K562 (cell line): ENCODE measurements around the gene AMMECR1L. TPM values are rescaled to one million over a fixed set of nuclear protein-coding genes. Genes with fewer than 3 reads are reported as not detected.
A peak's percentile ranks its signal among the peaks of the same experiment; 100 is the strongest.
"Not testable (repeated sequence)": the region's sequence is repeated elsewhere in the genome, so short reads cannot be mapped to it uniquely, and the experiment has no call there.

Experiments used
- ATAC-seq: fragments of 200-7000 bp; cut with Tn5 transposase; 3 replicates; pipeline ENCODE4 v1.9.1; 2020; ENCODE audit warnings: moderate library complexity
- BruUV-seq: library from RNA; stranded (reverse); fragments of 400-500 nt; replicated peaks from 2 replicates; lab custom pipeline; 2021; lab: Mats Ljungman, UMichigan
- CTCF ChIA-PET: fragments of 300-600 bp; formaldehyde crosslinking; extraction: SDS; loops from one replicate; lab custom pipeline; 2021; ENCODE audit warnings: low intra/inter-chr PET ratio; lab: Yijun Ruan, JAX
- POLR2A ChIA-PET: fragments of 300-600, 350-650 bp; sonication (Branson Sonifier 250); formaldehyde crosslinking; extraction: SDS; loops from one replicate; lab custom pipeline; 2021; ENCODE audit warnings: antibody characterized with exemption, inconsistent platforms; lab: Yijun Ruan, JAX
- DNase-seq, 4 experiments: peaks; one replicate each; pipeline versions ENCODE4 v3.0.0 to v3.0.0-alpha.2; 2011 to 2018; ENCODE audit warnings: low spot score in 3 of 4, mixed read lengths in 3 of 4; ENCODE audit errors: extremely low read depth in 1 of 4
- FAIRE-seq: peaks from 2 replicates; lab custom pipeline; 2011; peaks lifted over from hg19 to GRCh38; lab: Jason Lieb, UNC
- H2AFZ ChIP-seq: 2 replicates; pipeline ENCODE4 v1.6.0; 2011; ENCODE audit warnings: low read depth, low read length, control low read depth, inconsistent platforms
- H3K27ac ChIP-seq: fragments of 200-600 bp; 3 replicates; pipeline ENCODE4 v1.8.0; 2011; ENCODE audit warnings: low read depth, mild to moderate bottlenecking, control low read depth, inconsistent platforms, low read length, moderate library complexity, mixed read lengths; ENCODE audit errors: extremely low read depth
- H3K27me3 ChIP-seq, 2 experiments: fragments of 300-600 bp in 1 of 2; 2 replicates in 1 of 2; 3 replicates in 1 of 2; pipeline versions ENCODE4 v1.6.0 to v1.8.0; 2011; ENCODE audit warnings: inconsistent platforms in 2 of 2, low read length in 2 of 2, mild to moderate bottlenecking in 1 of 2, mixed read lengths in 1 of 2, moderate library complexity in 1 of 2; ENCODE audit not compliant: control insufficient read depth in 2 of 2, insufficient read depth in 2 of 2
- H3K36me3 ChIP-seq: fragments of 300-600 bp; 3 replicates; pipeline ENCODE4 v1.8.0; 2011; ENCODE audit warnings: mild to moderate bottlenecking, low read length, inconsistent platforms; ENCODE audit not compliant: control insufficient read depth, insufficient read depth
- H3K4me1 ChIP-seq, 2 experiments: fragments of 200-600 bp in 1 of 2; replicated peaks in 1 of 2; 2 replicates in 1 of 2; 3 replicates in 1 of 2; pipeline versions ENCODE4 v1.5.1 to v1.8.0; 2011; ENCODE audit warnings: inconsistent platforms in 2 of 2, low read length in 2 of 2, mild to moderate bottlenecking in 1 of 2, mixed read lengths in 1 of 2, moderate library complexity in 1 of 2; ENCODE audit not compliant: control insufficient read depth in 2 of 2, insufficient read depth in 2 of 2
- H3K4me2 ChIP-seq: 2 replicates; pipeline ENCODE4 v1.6.1; 2011; ENCODE audit warnings: low read length, control low read depth, inconsistent platforms, mixed read lengths; ENCODE audit not compliant: insufficient read depth
- H3K4me3 ChIP-seq: fragments of 200-600 bp; sonication (generic), shearing (Covaris generic); 2 replicates; pipeline ENCODE4 v1.5.1; 2016; ENCODE audit warnings: control low read depth, inconsistent platforms
- H3K79me2 ChIP-seq: fragments of 200-600 bp; 3 replicates; pipeline ENCODE4 v1.8.0; 2011; ENCODE audit warnings: low read length, inconsistent platforms; ENCODE audit not compliant: control insufficient read depth, insufficient read depth
- H3K9ac ChIP-seq, 2 experiments: 2 replicates each; pipeline versions ENCODE4 v1.6.0 to v1.6.1; 2011; ENCODE audit warnings: low read depth in 2 of 2, low read length in 2 of 2, control low read depth in 1 of 2, inconsistent platforms in 1 of 2, mild to moderate bottlenecking in 1 of 2, mixed read lengths in 1 of 2; ENCODE audit not compliant: insufficient read depth in 1 of 2
- H3K9me1 ChIP-seq: one replicate; pipeline ENCODE4 v1.6.0; 2011; ENCODE audit warnings: inconsistent platforms, mild to moderate bottlenecking, low read length, moderate library complexity; ENCODE audit not compliant: control insufficient read depth, insufficient read depth
- H3K9me3 ChIP-seq: replicated peaks from 2 replicates; pipeline ENCODE4 v1.5.1; 2011; ENCODE audit warnings: low read depth, low read length, inconsistent platforms; ENCODE audit not compliant: control insufficient read depth, insufficient read depth
- H4K20me1 ChIP-seq: replicated peaks from 2 replicates; pipeline ENCODE4 v1.6.1; 2011; ENCODE audit warnings: low read length, inconsistent platforms, mixed read lengths; ENCODE audit not compliant: control insufficient read depth, insufficient read depth
- CTBP1 ChIP-seq: fragments of 450-650 bp; IDR thresholded peaks from 2 replicates; pipeline ENCODE4 v1.6.1; 2016; ENCODE audit warnings: borderline replicate concordance
- DNMT1 ChIP-seq: fragments of 450-650 bp; IDR thresholded peaks from 2 replicates; pipeline ENCODE4 v1.6.1; 2016; ENCODE audit warnings: antibody characterized with exemption, mild to moderate bottlenecking
- KDM5B ChIP-seq: fragments of 200-600 bp; sonication (generic); IDR thresholded peaks from 2 replicates; pipeline ENCODE4 v1.6.1; 2012; ENCODE audit warnings: low read depth, mild to moderate bottlenecking, moderate library complexity, low read length, control low read depth, inconsistent platforms; ENCODE audit not compliant: insufficient replicate concordance
- L3MBTL2 ChIP-seq: fragments of 450-650 bp; IDR thresholded peaks from 2 replicates; pipeline ENCODE4 v1.6.1; 2016; ENCODE audit warnings: mild to moderate bottlenecking, moderate library complexity
- RB1 ChIP-seq: fragments of 450-650 bp; IDR thresholded peaks from 2 replicates; pipeline ENCODE4 v1.6.1; 2017; ENCODE audit warnings: low read depth, mild to moderate bottlenecking
- WGBS: fragments of 100-300 bp; shearing (Covaris generic); methylation state at CpG from one replicate; pipeline ENCODE4 v1.1.6; 2016; ENCODE audit warnings: low coverage, mixed read lengths; ENCODE audit not compliant: insufficient coverage; ENCODE audit errors: missing lambda C conversion rate; 5-methylcytosine and 5-hydroxymethylcytosine counted together
- in situ Hi-C: fragments of 300-500 bp; cut with MboI; formaldehyde crosslinking; loops from 4 replicates; pipeline ENCODE4 v1.15.0; 2018; ENCODE audit warnings: inconsistent platforms, mixed read lengths
- intact Hi-C: fragments of 100-400 bp; cut with micrococcal nuclease; formaldehyde crosslinking; loops from 2 replicates; pipeline ENCODE4 v1.14.2; 2022
- polyA plus RNA-seq, 8 experiments: library from polyadenylated mRNA; depleted of rRNA in 4 of 8; stranded (reverse) in 5 of 8; unstranded in 3 of 8; fragments of >200 nt; fragmentation: Nextera tagmentation in 2 of 8; fragmentation: Illumina TruSeq in 1 of 8; extraction: Ambion mirVana in 2 of 8; extraction: Trizol in 1 of 8; gene quantifications; 2 replicates each; pipeline versions ENCODE4 v1.2.1 to v1.2.3, GENCODE V29; 2011 to 2014; ENCODE audit warnings: inconsistent platforms in 1 of 8, missing spikeins in 1 of 8
- total RNA-seq, 7 experiments: library from RNA; depleted of rRNA in 6 of 7; stranded (reverse); fragments of >200 nt in 6 of 7; fragmentation: Illumina TruSeq in 2 of 7; extraction: Trizol in 2 of 7; gene quantifications; 2 replicates each; pipeline versions ENCODE4 v1.2.1 to v1.2.3, GENCODE V29; 2011 to 2021; ENCODE audit warnings: low replicate concordance in 1 of 7
- TF ChIP-seq, protein P1 (sequence below): sonication (generic); formaldehyde crosslinking; IDR thresholded peaks from 2 replicates; pipeline ENCODE4 v1.8.0; 2022; ENCODE audit warnings: missing genetic modification reagents, mild to moderate bottlenecking, moderate library complexity, borderline replicate concordance
- TF ChIP-seq, protein P2 (sequence below): fragments of 450-650 bp; formaldehyde crosslinking; IDR thresholded peaks from 2 replicates; pipeline ENCODE4 v1.4.0; 2020; ENCODE audit warnings: mild to moderate bottlenecking, moderate library complexity
- TF ChIP-seq, protein P3 (sequence below): sonication (generic); formaldehyde crosslinking; IDR thresholded peaks from 2 replicates; pipeline ENCODE4 v1.5.0; 2020; ENCODE audit warnings: missing genetic modification reagents

The AMMECR1L gene
- total and polyA plus RNA-seq, 9 of the 15 experiments (the other 6 are each of a cell fraction or from before 2014, with no cell fraction given): 3.7 to 15.3 (median 9.1) TPM

DNA sequence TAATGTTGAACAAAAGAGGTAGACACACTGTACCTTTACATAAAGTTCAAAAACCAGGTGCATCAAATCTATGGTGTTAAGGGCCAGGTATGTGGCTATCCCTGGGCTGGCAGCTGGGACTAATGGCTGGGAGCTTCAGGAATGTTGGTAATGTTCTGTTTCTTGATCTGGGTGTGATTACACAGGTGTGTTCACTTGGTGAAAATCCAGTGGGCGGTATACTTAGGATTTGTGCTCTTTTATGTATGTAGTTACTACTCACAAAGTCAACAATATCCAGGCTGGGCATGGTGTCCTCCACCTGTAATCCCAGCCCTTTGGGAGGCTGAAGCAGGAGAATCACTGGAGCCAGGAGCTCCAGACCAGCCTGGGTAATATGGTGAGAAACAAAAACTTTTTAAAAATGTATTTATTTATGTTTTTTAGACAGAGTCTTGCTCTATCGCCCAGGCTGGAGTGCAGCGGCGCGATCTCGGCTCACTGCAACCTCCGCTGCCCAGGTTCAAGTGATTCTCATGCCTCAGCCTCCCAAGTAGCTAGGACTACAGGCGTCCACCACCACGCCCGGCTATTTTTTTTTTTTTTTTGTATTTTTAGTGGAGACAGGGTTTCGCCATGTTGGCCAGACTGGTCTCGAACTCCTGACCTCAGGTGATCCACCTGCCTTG is 22.1 kb upstream of the AMMECR1L start:
- H3K36me3 ChIP-seq, H3K79me2 ChIP-seq, H4K20me1 ChIP-seq, ATAC-seq, H3K9me1 ChIP-seq, H2AFZ ChIP-seq, H3K27ac ChIP-seq, FAIRE-seq, H3K4me1 ChIP-seq, DNase-seq, BruUV-seq, H3K9ac ChIP-seq, H3K9me3 ChIP-seq, CTCF ChIA-PET, H3K4me2 ChIP-seq, H3K4me3 ChIP-seq, intact Hi-C loops, in situ Hi-C loops, POLR2A ChIA-PET: not testable (repeated sequence)
- 25% methylated on average over 7 of the region's 12 CpGs for WGBS
- peaks cover 6 to 34% of the 10 kb centered on the region in 2 experiments for H3K27me3 ChIP-seq

DNA sequence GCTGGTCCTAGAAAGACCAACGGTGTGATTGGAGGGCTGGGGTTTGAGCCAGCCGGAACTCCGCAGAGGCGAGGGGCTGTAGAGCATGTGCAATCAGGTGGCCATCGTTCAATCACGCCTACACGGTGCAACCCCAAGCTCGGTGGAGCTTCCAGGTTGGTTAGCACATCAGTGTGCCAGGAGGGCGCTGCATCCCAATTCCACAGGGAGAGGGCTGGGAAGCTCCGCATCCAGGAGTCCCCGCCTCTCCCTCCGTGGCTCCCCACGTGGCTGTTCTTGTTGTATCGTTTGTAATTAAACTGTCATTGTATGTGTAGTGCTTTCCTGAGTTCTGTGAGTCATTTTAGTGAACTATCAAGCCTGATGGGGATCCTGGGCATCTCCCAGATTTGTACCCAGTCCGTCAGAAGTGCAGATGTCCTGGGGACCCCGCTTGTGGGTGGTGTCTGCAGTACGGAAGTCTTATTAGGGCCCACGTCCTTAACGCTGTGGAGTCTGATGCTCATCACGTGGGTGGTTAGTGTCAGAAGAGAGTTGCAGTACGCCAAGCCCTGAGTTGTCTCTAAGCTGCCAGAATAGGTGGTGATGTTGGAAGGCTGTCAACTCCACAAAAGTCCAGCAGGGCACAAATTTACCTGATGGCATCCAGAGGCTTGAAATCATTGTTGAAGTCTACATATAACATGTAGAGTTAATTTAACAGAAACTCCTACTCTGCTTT is 20.6 kb upstream of the AMMECR1L start:
- no peak overlapping the region for H3K4me3 ChIP-seq
- H3K4me2 ChIP-seq: peak overlapping the region; percentile 66
- H4K20me1 ChIP-seq: no peaks in the 10 kb centered on the region; the same call in 1 of the 2 replicates
- CTCF ChIA-PET: no interaction called here
- H2AFZ ChIP-seq: peak overlapping the region; percentile 37
- H3K9me3 ChIP-seq: no peaks in the 10 kb centered on the region
- DNase-seq (peak in 3 of 4 experiments; percentile 40 to 41 (median 40)), FAIRE-seq (no peak), ATAC-seq (peak; percentile 78)
- intact Hi-C loops (no loop called here), in situ Hi-C loops (no loop called here)
- BruUV-seq: no TSS peak
- H3K27ac ChIP-seq: no peak overlapping the region
- H3K9me1 ChIP-seq: no peaks in the 10 kb centered on the region
- no peaks in the 10 kb centered on the region for H3K36me3 ChIP-seq
- H3K79me2 ChIP-seq: no peaks in the 10 kb centered on the region
- H3K4me1 ChIP-seq: peaks cover 5 to 8% of the 10 kb centered on the region in 2 experiments; a peak in 3 of 5 replicates
- H3K27me3 ChIP-seq: peaks cover 6 to 34% of the 10 kb centered on the region in 2 experiments
- POLR2A ChIA-PET: interaction anchor here (0.6 kb wide), 1 partner anchor 613 kb away, joined by 4 read pairs; no protein-coding TSS in a partner anchor
- peak overlapping the region in 1 of 2 experiments; percentile 66; a peak in 1 of 4 replicates for H3K9ac ChIP-seq
- WGBS: 4% methylated on average over 21 of the region's 21 CpGs
- TF ChIP-seq L3MBTL2 (peak; percentile 75), CTBP1 (peak; percentile 38; the same call in 1 of the 2 replicates), RB1 (no peak), DNMT1 (no peak), KDM5B (peak; percentile 26)
- TF ChIP-seq, protein P1, sequence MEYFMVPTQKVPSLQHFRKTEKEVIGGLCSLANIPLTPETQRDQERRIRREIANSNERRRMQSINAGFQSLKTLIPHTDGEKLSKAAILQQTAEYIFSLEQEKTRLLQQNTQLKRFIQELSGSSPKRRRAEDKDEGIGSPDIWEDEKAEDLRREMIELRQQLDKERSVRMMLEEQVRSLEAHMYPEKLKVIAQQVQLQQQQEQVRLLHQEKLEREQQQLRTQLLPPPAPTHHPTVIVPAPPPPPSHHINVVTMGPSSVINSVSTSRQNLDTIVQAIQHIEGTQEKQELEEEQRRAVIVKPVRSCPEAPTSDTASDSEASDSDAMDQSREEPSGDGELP: 0 out of 2 replicates have a peak, but pooled peaks have one; percentile 17
- TF ChIP-seq, protein P2, sequence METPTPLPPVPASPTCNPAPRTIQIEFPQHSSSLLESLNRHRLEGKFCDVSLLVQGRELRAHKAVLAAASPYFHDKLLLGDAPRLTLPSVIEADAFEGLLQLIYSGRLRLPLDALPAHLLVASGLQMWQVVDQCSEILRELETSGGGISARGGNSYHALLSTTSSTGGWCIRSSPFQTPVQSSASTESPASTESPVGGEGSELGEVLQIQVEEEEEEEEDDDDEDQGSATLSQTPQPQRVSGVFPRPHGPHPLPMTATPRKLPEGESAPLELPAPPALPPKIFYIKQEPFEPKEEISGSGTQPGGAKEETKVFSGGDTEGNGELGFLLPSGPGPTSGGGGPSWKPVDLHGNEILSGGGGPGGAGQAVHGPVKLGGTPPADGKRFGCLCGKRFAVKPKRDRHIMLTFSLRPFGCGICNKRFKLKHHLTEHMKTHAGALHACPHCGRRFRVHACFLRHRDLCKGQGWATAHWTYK (CRISPR knock-in tag): 0 out of 2 replicates have a peak, but pooled peaks have one; percentile 47
- TF ChIP-seq, protein P3, sequence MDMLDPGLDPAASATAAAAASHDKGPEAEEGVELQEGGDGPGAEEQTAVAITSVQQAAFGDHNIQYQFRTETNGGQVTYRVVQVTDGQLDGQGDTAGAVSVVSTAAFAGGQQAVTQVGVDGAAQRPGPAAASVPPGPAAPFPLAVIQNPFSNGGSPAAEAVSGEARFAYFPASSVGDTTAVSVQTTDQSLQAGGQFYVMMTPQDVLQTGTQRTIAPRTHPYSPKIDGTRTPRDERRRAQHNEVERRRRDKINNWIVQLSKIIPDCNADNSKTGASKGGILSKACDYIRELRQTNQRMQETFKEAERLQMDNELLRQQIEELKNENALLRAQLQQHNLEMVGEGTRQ (CRISPR knock-in tag): peak; percentile 57
